Smooth muscle cell (in vitro differentiated cells): ENCODE measurements around the gene LRP6. TPM values are rescaled to one million over a fixed set of nuclear protein-coding genes. Genes with fewer than 3 reads are reported as not detected.

Experiments used
- DNase-seq: peaks from one replicate; lab custom pipeline; 2025; ENCODE audit not compliant: unreplicated experiment; lab: John Stamatoyannopoulos, UW
- H2AFZ ChIP-seq: fragments of 200-600 bp; sonication (generic); 2 replicates; pipeline ENCODE4 v1.6.0; 2016; ENCODE audit warnings: antibody characterized with exemption, low read depth, mild to moderate bottlenecking
- H3F3A ChIP-seq: fragments of 200-600 bp; sonication (generic); 2 replicates; pipeline ENCODE4 v1.6.0; 2017; ENCODE audit warnings: antibody characterized with exemption, low read depth
- H3K27ac ChIP-seq: fragments of 200-600 bp; sonication (generic); 2 replicates; pipeline ENCODE4 v1.5.1; 2016; ENCODE audit warnings: low read depth, mild to moderate bottlenecking
- H3K27me3 ChIP-seq: fragments of 200-600 bp; sonication (generic); 2 replicates; pipeline ENCODE4 v1.6.1; 2016; ENCODE audit warnings: low read depth, mild to moderate bottlenecking
- H3K36me3 ChIP-seq: fragments of 200-600 bp; sonication (generic); 2 replicates; pipeline ENCODE4 v1.5.1; 2016; ENCODE audit warnings: low read depth
- H3K4me1 ChIP-seq: fragments of 200-600 bp; sonication (generic); 2 replicates; pipeline ENCODE4 v1.5.1; 2016; ENCODE audit warnings: low read depth
- H3K4me2 ChIP-seq: fragments of 200-600 bp; sonication (generic); 2 replicates; pipeline ENCODE4 v1.6.0; 2016; ENCODE audit warnings: mild to moderate bottlenecking
- H3K4me3 ChIP-seq: fragments of 200-600 bp; sonication (generic); 2 replicates; pipeline ENCODE4 v1.5.1; 2016; ENCODE audit warnings: mild to moderate bottlenecking
- H3K79me2 ChIP-seq: fragments of 200-600 bp; sonication (generic); 2 replicates; pipeline ENCODE4 v1.6.0; 2016; ENCODE audit warnings: low read depth, mild to moderate bottlenecking
- H3K9ac ChIP-seq: fragments of 200-600 bp; sonication (generic); 2 replicates; pipeline ENCODE4 v1.6.0; 2016; ENCODE audit warnings: low read depth
- H3K9me3 ChIP-seq: fragments of 200-600 bp; sonication (generic); replicated peaks from 2 replicates; pipeline ENCODE4 v1.5.1; 2016; ENCODE audit warnings: low read depth
- H4K20me1 ChIP-seq: fragments of 200-600 bp; sonication (generic); 2 replicates; pipeline ENCODE4 v1.6.0; 2016; ENCODE audit warnings: low read depth
- WGBS: methylation state at CpG from one replicate; pipeline ENCODE4 v1.1.7; 2016; ENCODE audit warnings: low lambda C conversion rate; 5-methylcytosine and 5-hydroxymethylcytosine counted together
- polyA plus RNA-seq: library from polyadenylated mRNA; unstranded; fragments of >200 nt; fragmentation: Nextera tagmentation; extraction: Ambion mirVana; gene quantifications from 2 replicates; pipeline ENCODE4 v1.2.1, GENCODE V29; 2016
- total RNA-seq: library from RNA; depleted of rRNA; stranded (reverse); fragments of >200 nt; gene quantifications from 2 replicates; pipeline ENCODE4 v1.2.3, GENCODE V29; 2014
- TF ChIP-seq, protein P1 (sequence below): fragments of 200-600 bp; sonication (generic); IDR thresholded peaks from 2 replicates; pipeline ENCODE4 v1.5.1; 2017; ENCODE audit warnings: borderline replicate concordance, mild to moderate bottlenecking, antibody characterized with exemption; ENCODE audit not compliant: insufficient read depth, poor library complexity, severe bottlenecking

The LRP6 gene
- total and polyA plus RNA-seq, 2 experiments from 2014 or later = 10.6 to 21.1 TPM

DNA sequence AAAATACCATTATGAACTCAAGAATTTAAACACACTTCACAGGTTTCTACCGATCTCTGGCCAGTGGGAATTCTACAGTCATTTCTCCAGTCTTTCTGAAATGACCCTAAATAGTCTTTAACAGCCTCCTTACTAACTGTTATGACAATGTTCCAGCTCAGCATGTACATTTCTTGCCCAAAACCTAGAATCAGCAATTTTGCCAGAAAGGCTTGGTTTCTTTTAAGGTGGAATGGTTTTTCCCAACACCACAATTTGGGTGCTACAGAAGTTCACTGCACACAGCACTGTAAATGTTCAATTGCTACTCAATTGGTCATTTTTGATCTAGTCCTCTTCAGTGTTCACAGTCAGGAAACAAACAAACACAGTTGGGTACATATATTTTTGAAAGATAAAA, 69.7 kb downstream of the LRP6 start:
- Histone ChIP-seq H2AFZ (no peak overlapping the region), H3K9me3 (peaks cover 12% of the 10 kb centered on the region), H3K9ac (no peak overlapping the region), H3K4me1 (peaks cover 12% of the 10 kb centered on the region), H3K79me2 (peaks cover 19% of the 10 kb centered on the region), H3F3A (no peaks in the 10 kb centered on the region), H3K27me3 (no peaks in the 10 kb centered on the region), H4K20me1 (peaks cover 46% of the 10 kb centered on the region), H3K4me2 (no peak overlapping the region), H3K4me3 (no peak overlapping the region), H3K36me3 (peaks cover 21% of the 10 kb centered on the region), H3K27ac (no peak overlapping the region)
- DNase-seq = no peak
- TF ChIP-seq, protein P1, sequence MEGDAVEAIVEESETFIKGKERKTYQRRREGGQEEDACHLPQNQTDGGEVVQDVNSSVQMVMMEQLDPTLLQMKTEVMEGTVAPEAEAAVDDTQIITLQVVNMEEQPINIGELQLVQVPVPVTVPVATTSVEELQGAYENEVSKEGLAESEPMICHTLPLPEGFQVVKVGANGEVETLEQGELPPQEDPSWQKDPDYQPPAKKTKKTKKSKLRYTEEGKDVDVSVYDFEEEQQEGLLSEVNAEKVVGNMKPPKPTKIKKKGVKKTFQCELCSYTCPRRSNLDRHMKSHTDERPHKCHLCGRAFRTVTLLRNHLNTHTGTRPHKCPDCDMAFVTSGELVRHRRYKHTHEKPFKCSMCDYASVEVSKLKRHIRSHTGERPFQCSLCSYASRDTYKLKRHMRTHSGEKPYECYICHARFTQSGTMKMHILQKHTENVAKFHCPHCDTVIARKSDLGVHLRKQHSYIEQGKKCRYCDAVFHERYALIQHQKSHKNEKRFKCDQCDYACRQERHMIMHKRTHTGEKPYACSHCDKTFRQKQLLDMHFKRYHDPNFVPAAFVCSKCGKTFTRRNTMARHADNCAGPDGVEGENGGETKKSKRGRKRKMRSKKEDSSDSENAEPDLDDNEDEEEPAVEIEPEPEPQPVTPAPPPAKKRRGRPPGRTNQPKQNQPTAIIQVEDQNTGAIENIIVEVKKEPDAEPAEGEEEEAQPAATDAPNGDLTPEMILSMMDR = no peak
- 60% methylated on average over 1 of the region's 1 CpG for WGBS

DNA sequence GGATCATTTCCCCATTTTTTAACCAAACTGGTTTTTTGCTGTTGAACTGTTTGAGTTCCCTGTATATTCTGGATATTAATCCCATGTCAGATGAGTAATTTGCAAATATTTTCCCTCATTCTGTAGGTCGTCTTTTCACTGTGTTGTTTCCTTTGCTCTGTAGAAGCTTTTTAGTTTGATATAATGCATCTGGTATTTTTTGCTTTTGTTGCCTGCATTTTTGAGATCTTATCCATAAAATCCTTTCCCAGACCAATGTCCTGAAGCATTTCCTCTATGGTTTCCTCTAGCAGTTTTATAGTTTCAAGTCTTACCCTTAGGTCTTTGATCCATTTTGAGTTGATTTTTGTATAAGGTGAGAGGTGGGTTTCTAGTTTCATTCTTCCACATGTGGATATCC, 71.3 kb downstream of the LRP6 start:
- no peak for DNase-seq
- Histone ChIP-seq H2AFZ (no peak overlapping the region), H3K9me3 (peaks cover 12% of the 10 kb centered on the region), H3K4me2 (no peak overlapping the region), H3K9ac (no peak overlapping the region), H3K4me1 (no peaks in the 10 kb centered on the region), H3K27ac (no peak overlapping the region), H3F3A (no peaks in the 10 kb centered on the region), H3K4me3 (no peak overlapping the region), H3K79me2 (peaks cover 28% of the 10 kb centered on the region), H3K27me3 (no peaks in the 10 kb centered on the region), H4K20me1 (peaks cover 45% of the 10 kb centered on the region), H3K36me3 (peaks cover 21% of the 10 kb centered on the region)
- WGBS = 77% methylated on average over 1 of the region's 1 CpG
- TF ChIP-seq, protein P1 = no peak

GRCh38 chr12:12195081-12195480, 71.8 kb downstream of the LRP6 start:
- Histone ChIP-seq H4K20me1 (peaks cover 45% of the 10 kb centered on the region), H2AFZ (no peak overlapping the region), H3K27ac (no peak overlapping the region), H3K79me2 (peaks cover 28% of the 10 kb centered on the region), H3K9me3 (peaks cover 12% of the 10 kb centered on the region), H3K4me2 (no peak overlapping the region), H3K27me3 (no peaks in the 10 kb centered on the region), H3K4me3 (no peak overlapping the region), H3K9ac (no peak overlapping the region), H3K36me3 (peaks cover 21% of the 10 kb centered on the region), H3F3A (no peaks in the 10 kb centered on the region), H3K4me1 (no peaks in the 10 kb centered on the region)
- 100% methylated on average over 3 of the region's 3 CpGs for WGBS
- TF ChIP-seq, protein P1 = no peak
- DNase-seq = no peak

- H2AFZ ChIP-seq = no peak overlapping the region
- WGBS = 47% methylated on average over 2 of the region's 2 CpGs
- H3K79me2 ChIP-seq = peaks cover 28% of the 10 kb centered on the region
These were observed 72.6 kb downstream of the LRP6 start for GRCh38 chr12:12194206-12194605.

More at GRCh38 chr12:12194206-12194605, 72.6 kb downstream of the LRP6 start:
- Histone ChIP-seq H3F3A (no peaks in the 10 kb centered on the region), H3K9me3 (peaks cover 12% of the 10 kb centered on the region), H3K36me3 (peaks cover 21% of the 10 kb centered on the region), H3K27ac (no peak overlapping the region), H3K4me1 (no peaks in the 10 kb centered on the region), H4K20me1 (peaks cover 52% of the 10 kb centered on the region), H3K27me3 (no peaks in the 10 kb centered on the region), H3K4me3 (no peak overlapping the region), H3K4me2 (no peak overlapping the region), H3K9ac (no peak overlapping the region)
- TF ChIP-seq, protein P1 = no peak
- no peak for DNase-seq
